Kidney (tissue), 14 donors: ENCODE data around the gene MPO. TPM values are rescaled to one million over a fixed set of nuclear protein-coding genes. Genes with fewer than 3 reads are reported as not detected.

Source experiments
- DNase-seq, 5 donors: peaks; one replicate each; pipeline ENCODE4 v3.0.0-alpha.2; 2013 to 2020
- FAIRE-seq: peaks from 2 replicates; lab custom pipeline; 2012; peaks lifted over from hg19 to GRCh38; lab: Jason Lieb, UNC
- H3K27ac ChIP-seq, 2 donors: one replicate each; pipeline ENCODE4 v1.7.0; 2013; ENCODE audit warnings: low read depth in 2 of 2, low read length in 2 of 2, inconsistent platforms in 1 of 2
- H3K27me3 ChIP-seq: one replicate; pipeline ENCODE4 v1.7.1; 2013; ENCODE audit warnings: low read length, inconsistent platforms; ENCODE audit not compliant: control insufficient read depth, insufficient read depth
- H3K36me3 ChIP-seq, 3 donors: one replicate each; pipeline versions ENCODE4 v1.7.0 to v1.7.1; 2013; ENCODE audit warnings: low read length in 3 of 3, control low read depth in 1 of 3, inconsistent platforms in 1 of 3; ENCODE audit not compliant: insufficient read depth in 3 of 3, control insufficient read depth in 2 of 3
- H3K4me1 ChIP-seq, 3 donors: one replicate each; pipeline versions ENCODE4 v1.7.0 to v1.7.1; 2013; ENCODE audit warnings: low read length in 3 of 3, inconsistent platforms in 1 of 3, low read depth in 1 of 3; ENCODE audit not compliant: control insufficient read depth in 2 of 3, insufficient read depth in 2 of 3
- H3K4me3 ChIP-seq, 3 donors: one replicate each; pipeline versions ENCODE4 v1.7.0 to v1.8.1; 2013; ENCODE audit warnings: low read length in 3 of 3, control low read depth in 1 of 3, inconsistent platforms in 1 of 3
- H3K9ac ChIP-seq, 3 donors: one replicate each; pipeline versions ENCODE4 v1.7.0 to v1.7.1; 2013; ENCODE audit warnings: low read length in 3 of 3, control low read depth in 1 of 3, inconsistent platforms in 1 of 3
- H3K9me3 ChIP-seq, 3 donors: one replicate each; pipeline versions ENCODE4 v1.7.0 to v1.7.1; 2013; ENCODE audit warnings: low read length in 3 of 3, control low read depth in 1 of 3, inconsistent platforms in 1 of 3; ENCODE audit not compliant: control insufficient read depth in 2 of 3, insufficient read depth in 1 of 3
- intact Hi-C: fragments of 100-400 bp; cut with DNase I; formaldehyde crosslinking; loops from one replicate; pipeline ENCODE4 v1.11.1; 2022
- polyA plus RNA-seq: library from polyadenylated mRNA; stranded (reverse); fragments of 350-450 nt; fragmentation: Illumina TruSeq; extraction: RNeasy Lipid Tissue Mini Kit (QIAGEN cat#74804); gene quantifications from one replicate; pipeline ENCODE4 v1.2.3, GENCODE V29; 2014; ENCODE audit warnings: low read depth, low replicate concordance; ENCODE audit not compliant: insufficient read depth
- total RNA-seq: library from RNA; stranded (reverse); fragmentation: NEBNext Ultra II Directional; extraction: Animal tissue kit (Norgen Biotek cat#: 25700); gene quantifications from one replicate; pipeline ENCODE4 v1.2.1, GENCODE V29; 2021
- TF ChIP-seq, protein P1 (sequence below): IDR thresholded peaks from 3 replicates; pipeline ENCODE4 v1.5.1; 2012; ENCODE audit warnings: mild to moderate bottlenecking, moderate library complexity, borderline replicate concordance; ENCODE audit not compliant: insufficient read depth; ENCODE audit errors: extremely low read depth
- donor health status: control.
- donor health status: control.
- donor health status: control.
- donor health status: control.
- donor health status: control.
- donor health status: DM: yes; HTN: yes; CAD: no.
- donor health status: Normal renal cell carcinoma (clear cell type).

Gene MPO
- total and polyA plus RNA-seq, 2 donors from 2014 or later: 0.47 TPM; not detected in 1

- DNase-seq (peak in 2 of 5 donors; percentile 6 to 47), FAIRE-seq (no peak)
- TF ChIP-seq, protein P1, sequence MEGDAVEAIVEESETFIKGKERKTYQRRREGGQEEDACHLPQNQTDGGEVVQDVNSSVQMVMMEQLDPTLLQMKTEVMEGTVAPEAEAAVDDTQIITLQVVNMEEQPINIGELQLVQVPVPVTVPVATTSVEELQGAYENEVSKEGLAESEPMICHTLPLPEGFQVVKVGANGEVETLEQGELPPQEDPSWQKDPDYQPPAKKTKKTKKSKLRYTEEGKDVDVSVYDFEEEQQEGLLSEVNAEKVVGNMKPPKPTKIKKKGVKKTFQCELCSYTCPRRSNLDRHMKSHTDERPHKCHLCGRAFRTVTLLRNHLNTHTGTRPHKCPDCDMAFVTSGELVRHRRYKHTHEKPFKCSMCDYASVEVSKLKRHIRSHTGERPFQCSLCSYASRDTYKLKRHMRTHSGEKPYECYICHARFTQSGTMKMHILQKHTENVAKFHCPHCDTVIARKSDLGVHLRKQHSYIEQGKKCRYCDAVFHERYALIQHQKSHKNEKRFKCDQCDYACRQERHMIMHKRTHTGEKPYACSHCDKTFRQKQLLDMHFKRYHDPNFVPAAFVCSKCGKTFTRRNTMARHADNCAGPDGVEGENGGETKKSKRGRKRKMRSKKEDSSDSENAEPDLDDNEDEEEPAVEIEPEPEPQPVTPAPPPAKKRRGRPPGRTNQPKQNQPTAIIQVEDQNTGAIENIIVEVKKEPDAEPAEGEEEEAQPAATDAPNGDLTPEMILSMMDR: no peak
- Histone ChIP-seq H3K4me3 (no peak overlapping the region), H3K27ac (no peak overlapping the region), H3K4me1 (no peaks in the 10 kb centered on the region), H3K9me3 (no peaks in the 10 kb centered on the region), H3K9ac (no peak overlapping the region), H3K27me3 (no peaks in the 10 kb centered on the region), H3K36me3 (peaks cover 0 to 2% (median 0%) of the 10 kb centered on the region in 3 donors)
- intact Hi-C loops: loop anchor here (10.0 kb wide), 1 partner anchor 139 kb away; no protein-coding TSS in a partner anchor
Observed at GRCh38 chr17:58305626-58306025, 24.9 kb upstream of the MPO start.

DNA sequence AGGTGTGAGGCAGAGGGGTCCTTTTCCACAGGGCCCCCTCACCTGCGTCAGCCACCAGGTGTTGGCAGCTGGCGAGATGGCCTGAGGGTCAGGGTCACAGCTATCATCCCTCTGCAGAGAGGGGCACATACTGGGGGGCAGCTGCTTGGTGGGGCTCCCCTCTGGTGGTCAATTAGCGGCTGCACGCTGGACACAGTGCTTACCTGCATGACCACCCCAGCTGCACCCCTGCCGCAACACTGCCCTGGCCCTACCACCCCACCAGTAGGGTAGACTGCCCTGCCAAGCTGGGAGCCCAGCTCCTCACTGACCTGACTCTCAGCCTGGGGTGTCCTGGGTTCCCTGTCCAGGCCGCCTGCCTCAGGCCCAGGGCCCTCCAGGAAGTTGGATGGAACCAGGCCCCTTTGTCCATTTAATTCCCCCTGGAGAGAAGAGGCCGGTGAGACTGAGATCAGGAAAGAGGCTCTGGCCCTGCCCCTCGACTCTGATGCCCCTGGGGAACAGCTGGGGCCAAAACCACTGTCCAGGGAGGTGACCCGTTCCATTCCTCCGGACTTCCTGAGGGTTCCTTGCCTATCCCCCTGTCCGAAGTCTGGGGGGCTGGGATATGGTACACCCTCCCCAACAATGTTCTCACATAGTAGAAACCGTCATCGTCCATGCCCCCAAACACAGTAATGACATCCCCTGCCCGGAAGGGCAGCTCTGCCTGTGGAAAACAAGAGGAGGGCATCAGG is 24.2 kb upstream of the MPO start:
- H3K9me3 ChIP-seq: no peaks in the 10 kb centered on the region
- no peak overlapping the region for H3K27ac ChIP-seq
- H3K4me1 ChIP-seq: no peaks in the 10 kb centered on the region
- no peaks in the 10 kb centered on the region for H3K27me3 ChIP-seq
- TF ChIP-seq, protein P1: no peak
- peaks cover 0 to 2% (median 0%) of the 10 kb centered on the region in 3 donors for H3K36me3 ChIP-seq
- H3K9ac ChIP-seq: no peak overlapping the region
- H3K4me3 ChIP-seq: no peak overlapping the region
- FAIRE-seq (no peak), DNase-seq (peak in 3 of 5 donors; percentile 7 to 53 (median 30))
- intact Hi-C loops: loop anchor here (10.0 kb wide), 1 partner anchor 140 kb away; no protein-coding TSS in a partner anchor

DNA sequence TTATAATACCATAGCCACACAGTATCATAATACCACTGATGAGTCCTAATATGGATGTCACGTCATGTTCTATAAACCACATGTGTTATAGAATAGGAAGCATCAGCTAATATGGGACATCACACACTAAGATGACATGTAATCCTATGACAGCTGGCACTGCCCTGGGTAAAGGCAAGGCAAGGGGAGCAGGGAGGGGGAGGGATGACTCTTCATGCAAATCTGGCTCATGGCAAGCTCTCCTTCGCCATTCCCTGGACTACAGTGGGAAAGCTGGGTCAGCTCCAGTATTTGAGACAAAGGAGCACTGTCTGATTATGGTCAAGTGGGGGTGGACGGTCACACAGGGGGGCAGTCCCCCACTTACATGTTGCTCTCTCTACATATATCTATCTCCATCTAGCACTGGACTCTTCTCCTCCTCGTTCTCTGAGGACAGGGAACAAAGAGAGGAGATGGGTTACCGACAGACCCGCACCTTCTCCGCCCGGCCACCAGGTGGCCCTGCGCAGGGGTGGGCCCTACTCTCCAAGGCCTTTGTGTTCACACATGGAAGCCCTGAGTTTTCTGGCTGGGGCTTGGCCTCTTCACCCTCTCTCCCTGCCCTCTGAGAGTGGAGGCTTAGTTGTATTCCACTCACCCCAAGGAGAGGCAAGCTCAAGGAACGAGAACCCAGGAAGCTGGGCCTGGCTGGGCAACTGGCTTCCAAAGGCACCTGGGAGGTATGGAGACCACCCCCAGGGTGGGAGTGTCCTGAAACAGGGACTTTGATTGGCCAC is 23.4 kb upstream of the MPO start:
- H3K9me3 ChIP-seq: no peaks in the 10 kb centered on the region
- FAIRE-seq (no peak), DNase-seq (peak; percentile 33 to 62 (median 39))
- H3K27me3 ChIP-seq: no peaks in the 10 kb centered on the region
- H3K9ac ChIP-seq: no peak overlapping the region
- no peak overlapping the region for H3K27ac ChIP-seq
- TF ChIP-seq, protein P1: peak; percentile 64
- intact Hi-C loops: loop anchor here (10.0 kb wide), 1 partner anchor 141 kb away; no protein-coding TSS in a partner anchor
- H3K36me3 ChIP-seq: peaks cover 0 to 2% (median 0%) of the 10 kb centered on the region in 3 donors
- H3K4me1 ChIP-seq: no peaks in the 10 kb centered on the region
- H3K4me3 ChIP-seq: no peak overlapping the region
